Tibial nerve (tissue), 4 donors: ENCODE measurements around the gene PRIMPOL.

Source experiments
- CTCF ChIP-seq, 5 experiments: fragments of 200-600 bp in 3 of 5; fragments of 450-650 bp in 2 of 5; sonication (generic) in 3 of 5; IDR thresholded peaks; one replicate each; pipeline ENCODE4 v1.5.1; 2016 to 2019; ENCODE audit warnings: antibody characterized with exemption in 5 of 5, mild to moderate bottlenecking in 3 of 5, moderate library complexity in 2 of 5
- EP300 ChIP-seq, 2 donors: sonication (generic); formaldehyde crosslinking; IDR thresholded peaks; one replicate each; pipeline ENCODE4 v1.6.1; 2017; ENCODE audit warnings: antibody characterized with exemption in 2 of 2, mild to moderate bottlenecking in 1 of 2
- POLR2A ChIP-seq, 2 donors: fragments of 450-650 bp; IDR thresholded peaks; one replicate each; pipeline ENCODE4 v1.6.1; 2017; ENCODE audit warnings: antibody characterized with exemption in 2 of 2, mild to moderate bottlenecking in 2 of 2, moderate library complexity in 2 of 2

- TF ChIP-seq CTCF (IDR thresholded peaks at IDR 0.05) = no peak
- no peak for TF ChIP-seq POLR2A (IDR thresholded peaks at IDR 0.05)
- TF ChIP-seq EP300 (IDR thresholded peaks at IDR 0.05) = peak in 1 of 2 donors; percentile 45
Observed at GRCh38 chr4:184680698-184681097, 31.2 kb downstream of the PRIMPOL start.
